ENCODE results near the gene TPM1.

TPM1 gene

DNA sequence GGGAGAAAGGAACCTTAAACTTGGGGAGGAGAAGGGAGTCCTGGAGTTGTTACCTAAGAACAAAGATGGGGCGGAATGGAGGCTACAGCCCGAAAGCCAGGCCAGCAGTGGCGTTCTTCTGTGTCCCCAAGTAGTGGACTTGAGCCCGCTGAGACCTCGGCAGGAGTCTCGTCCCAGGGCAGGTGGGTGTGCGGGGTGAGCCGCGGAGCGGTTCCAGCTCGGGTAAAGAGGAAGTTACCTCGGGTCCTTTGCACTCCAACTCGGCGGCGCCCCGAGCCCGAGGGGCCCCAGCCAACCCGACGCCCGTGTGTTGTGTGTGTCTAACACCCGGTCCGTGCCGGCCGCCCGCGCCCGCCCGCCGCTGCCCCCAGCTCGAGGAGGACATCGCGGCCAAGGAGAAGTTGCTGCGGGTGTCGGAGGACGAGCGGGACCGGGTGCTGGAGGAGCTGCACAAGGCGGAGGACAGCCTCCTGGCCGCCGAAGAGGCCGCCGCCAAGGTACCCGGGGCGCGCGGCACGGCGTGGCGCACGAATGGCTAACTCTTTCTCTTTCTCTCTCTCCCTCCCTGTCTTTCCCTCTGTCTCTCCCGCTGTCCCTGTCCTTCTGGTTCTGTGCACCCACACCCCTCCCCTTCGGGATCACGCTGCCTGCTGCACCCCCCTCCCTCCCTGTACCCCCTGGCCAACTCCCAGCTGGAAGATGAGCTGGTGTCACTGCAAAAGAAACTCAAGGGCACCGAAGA, 959 bp downstream of the TPM1 start:
- DNase-seq, result peak; percentile 70

DNA sequence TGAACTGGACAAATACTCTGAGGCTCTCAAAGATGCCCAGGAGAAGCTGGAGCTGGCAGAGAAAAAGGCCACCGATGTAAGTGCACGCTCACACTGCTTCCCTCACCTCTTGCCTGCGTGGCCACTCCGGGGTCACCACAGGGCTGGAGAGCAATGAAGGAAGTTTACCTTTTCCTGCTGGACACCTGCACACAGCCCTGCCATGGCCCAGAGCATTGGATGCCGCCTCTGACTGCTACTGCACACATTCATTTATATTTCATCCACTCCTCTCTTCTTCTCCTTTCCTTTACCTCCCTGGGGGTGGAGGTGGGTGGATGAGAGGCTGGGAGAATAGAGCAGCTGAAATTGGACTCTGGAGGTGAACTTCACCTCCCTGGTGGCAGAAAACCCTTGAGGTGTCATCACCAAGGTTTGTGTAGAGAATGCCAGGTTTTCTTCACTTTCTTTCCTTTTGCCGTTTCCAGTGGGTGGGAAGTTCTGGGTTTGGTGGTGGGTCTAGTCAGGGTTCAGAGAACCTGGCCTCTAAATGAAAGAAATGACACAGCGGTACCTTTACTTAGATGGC, 1.6 kb downstream of the TPM1 start:
- DNase-seq, result no peak

DNA sequence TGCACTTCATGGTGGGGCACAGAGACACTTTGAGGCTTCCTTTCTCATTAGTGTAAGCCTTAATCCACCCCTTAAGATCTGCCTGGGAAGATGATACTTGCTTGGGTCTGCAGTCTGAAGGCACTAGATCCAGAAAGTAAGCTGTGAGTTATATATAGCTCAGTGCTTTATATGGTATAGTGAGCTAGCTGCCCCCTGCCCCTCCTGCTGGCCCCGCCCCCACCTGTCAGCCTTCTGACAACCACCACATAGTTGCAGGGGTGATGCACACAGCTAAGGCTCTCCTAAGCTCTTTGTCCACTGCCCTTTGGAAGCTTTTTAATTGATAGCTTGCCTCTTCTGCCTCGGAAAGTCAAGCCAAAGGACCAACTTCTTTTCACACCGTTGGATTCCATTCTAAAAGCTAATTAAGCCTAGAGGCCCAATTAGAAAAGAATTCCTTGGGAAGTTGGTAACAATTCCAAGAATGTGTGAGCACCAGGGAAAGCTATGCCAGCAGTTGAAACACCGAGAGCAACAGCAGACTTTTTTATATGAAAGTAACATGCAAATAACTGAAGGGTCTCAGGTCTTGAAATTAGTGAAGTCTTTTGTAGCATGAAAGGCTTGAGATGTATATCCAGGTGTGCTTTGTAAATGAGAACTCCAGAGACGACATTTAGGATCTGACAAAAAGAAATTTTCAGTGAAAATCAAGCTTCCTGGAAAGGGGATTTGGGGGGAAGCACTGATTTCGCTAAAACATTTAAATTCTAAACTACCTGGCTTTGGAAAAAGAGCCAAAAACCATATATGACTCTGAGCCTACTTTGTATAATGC, 2.3 kb downstream of the TPM1 start:
- peak; percentile 61 for DNase-seq

DNA sequence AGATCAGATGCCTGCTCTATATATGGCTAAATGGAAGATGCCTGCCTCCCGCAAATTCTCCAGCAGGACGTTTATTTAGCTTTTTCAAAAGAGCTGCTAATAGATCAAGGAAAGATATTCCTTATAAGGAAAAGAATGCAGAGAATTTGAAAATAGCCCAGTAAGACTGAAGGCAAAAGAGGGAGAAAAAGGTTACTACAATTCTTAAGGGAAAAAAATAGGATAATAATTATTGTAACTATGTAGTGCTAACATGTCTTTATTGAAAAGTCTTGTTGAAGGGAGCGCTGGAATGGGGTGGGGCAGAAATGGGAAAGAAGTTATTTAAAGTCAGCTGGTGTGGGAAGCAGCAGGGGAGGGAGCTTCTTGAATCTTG, 2.9 kb downstream of the TPM1 start:
- no peak for DNase-seq

DNA sequence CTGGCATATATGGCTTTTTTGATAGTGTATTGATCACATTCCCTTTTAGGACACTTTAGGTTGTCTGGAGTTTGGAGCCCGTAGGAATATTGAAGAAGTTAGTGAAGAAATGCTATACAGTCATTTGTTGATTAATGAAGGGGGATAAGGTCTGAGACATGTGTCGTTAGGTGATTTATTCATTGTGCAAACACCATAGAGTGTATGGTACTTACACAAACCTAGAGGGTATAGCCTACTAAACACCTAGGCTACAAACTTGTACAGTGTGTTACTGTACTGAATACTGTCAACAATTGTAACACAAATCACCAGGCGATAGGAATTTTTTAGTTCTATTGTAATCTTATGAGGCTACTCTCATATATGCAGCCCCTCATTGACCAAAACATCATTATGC, 3.3 kb downstream of the TPM1 start:
- DNase-seq, result no peak

DNA sequence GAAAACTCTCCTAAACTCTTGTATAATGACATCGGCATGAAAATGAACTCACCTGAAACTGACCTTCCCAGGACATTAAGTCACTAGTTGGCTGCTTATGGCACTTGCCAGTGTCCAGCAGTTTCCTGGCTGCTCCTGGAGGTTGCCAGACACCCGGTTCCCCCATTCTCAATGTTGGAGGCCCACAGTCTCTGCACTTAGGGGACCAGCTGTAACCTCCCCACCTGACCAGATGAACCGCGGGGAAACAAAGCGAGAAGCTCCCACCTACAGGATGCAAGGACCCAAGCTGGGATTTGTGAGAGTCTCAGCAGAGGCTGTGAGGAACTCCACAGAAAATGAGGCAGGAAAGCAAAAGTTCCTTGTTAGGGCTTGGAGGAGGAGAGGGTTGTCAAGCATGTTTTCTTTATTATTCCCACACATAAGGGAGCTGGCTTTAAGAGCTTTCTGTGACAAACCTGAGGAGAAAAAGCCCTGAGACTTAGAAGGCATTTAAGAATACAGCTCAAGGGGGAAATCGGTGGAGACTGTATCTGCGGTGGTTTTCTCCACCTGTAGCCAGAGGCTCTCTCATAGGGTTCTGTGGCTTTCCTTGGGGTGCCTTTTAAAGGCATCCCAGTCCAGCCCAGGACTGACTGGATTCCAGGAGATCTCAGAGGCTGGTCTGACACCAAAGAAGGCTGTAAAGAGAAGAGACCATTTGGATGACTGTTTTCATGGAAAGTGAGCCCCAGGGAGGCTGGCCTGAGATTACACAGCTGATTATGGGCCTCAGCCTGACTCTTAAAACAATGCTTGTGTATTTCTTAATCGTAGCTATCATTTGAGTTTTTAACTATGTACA, 4.6 kb downstream of the TPM1 start:
- no peak for DNase-seq

DNA sequence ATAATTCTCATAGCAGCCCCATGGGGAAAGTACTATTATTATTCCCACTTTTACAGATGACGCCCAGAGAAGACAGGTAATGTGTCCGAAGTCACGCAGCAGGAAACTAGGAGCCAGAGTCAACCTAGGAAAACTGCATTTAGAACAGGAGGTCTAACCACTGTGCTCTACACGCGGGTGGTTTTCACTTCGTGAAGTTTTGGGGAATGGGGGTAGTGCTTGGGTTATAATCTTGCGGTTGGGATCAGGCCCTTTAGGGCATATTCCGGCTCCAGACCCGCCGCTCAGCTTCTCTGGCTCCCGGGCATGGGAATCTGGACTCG, 5.2 kb downstream of the TPM1 start:
- DNase-seq, result no peak

DNA sequence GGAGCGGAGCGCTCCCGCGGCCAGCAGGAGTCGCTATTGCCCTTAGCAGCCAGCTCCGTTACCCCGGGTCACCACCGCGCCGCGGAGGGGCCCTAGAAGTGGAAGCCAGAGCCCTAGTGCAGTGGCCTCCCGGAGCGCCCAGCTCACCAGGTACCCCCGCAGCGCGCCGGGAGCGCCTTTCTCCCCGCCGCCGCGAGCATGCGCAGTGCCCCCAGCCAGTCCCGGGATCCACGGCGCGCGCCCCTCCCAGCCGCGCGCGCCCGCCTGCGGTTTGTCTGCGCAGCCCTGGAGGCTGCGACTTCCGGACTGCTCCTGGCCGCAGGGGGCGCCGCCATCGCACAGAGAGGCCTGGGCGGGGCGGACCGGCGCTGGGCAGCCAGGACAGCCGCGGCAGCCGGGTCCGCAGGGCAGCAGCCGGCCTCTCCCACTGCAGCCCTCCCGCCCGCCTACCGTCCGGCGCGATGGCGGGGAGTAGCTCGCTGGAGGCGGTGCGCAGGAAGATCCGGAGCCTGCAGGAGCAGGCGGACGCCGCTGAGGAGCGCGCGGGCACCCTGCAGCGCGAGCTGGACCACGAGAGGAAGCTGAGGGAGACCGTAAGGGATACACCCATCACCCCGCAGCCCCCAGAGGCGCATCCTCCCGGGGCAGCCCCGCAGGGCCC, 5.7 kb downstream of the TPM1 start:
- peak; percentile 97 for DNase-seq

DNA sequence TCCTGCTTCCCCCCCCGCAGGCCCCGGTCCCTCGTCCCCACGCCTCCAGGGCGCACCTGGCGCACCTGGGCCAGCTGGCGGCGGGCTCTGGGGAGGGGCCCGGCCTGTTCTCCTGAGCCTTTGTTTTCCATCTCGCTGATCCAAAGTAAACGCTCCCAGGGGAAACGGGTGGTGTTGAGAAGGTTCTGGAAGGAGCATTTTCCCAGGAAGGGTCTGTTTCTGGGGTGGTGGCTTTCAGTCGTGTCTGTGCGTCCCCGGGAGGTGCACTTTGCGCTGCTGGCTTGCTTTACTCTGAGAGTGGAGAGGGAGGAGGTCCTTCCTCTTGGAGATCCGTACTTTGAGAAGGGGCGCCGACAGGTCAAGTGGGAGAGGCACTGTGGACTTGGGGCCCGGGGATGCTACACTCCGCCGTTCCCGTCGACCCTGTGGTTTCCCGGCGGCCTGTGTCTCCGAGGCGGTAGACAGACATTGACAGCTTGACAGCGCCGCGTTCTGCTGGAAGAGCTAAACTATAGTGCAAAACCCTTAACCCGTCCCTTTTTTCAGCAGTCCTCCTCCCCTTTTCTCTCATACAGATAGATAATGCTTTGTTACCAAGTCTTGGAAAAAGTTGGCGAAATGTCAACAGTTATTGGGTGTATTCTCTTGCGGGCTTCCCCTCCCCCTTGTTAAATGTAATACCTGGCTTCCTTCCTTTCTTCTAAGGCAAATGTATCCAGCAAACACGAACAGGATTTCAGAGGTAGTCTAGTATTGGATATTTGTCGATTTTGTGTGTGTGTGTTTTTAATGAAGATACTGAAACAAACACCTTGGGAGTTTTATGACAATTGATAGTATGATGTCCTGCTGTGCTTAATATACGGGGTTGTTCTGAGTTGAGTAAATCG, 6.5 kb downstream of the TPM1 start:
- peak; percentile 79 for DNase-seq

DNA sequence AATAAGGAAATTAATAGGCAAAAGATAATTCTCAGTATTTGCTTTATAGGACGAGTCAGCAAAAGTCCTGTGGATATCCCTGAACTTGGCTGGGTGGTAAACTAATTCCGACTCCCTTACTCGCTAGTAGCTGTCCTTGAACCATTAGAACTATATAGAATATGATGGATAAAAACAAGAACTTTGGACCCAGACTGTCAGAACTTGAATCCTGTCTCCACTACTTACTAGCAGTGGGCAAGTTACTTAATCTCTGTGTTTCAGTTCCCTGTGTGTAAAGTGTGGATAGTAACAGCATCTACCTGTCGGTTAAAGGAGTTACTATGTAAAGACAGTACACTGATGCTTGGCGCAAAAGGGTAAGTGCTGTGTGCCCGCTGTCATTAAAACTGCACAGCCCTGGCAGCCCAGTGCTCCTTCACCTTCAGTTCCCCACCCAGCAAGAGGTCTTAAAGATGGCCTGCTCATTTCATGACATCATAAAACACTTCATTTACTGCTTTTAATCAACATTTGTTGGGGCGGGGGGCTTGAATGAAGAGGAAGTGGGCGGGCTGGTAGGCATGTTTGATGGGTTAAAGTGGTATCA, 7.3 kb downstream of the TPM1 start:
- DNase-seq, result no peak

DNA sequence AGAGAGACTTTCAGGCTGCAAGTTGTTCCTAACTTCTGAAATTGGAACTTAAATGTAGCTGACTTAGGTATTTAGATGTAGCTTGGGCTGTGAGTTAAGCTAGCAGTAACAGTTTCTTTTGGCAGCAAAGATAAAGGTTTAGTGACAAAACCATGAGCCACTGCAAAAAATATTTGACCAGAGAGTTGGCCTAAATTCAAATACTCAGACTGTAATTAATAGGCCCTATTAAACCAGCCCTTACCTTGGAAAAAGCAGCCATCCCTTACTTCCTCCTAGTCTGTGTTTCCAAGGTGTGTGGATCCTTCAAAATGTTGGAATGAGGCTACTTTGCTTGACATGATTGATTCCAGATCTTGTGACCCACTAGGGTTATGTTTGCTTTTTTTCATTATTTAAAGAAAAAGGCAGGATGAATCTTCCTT, 8.2 kb downstream of the TPM1 start:
- no peak for DNase-seq

DNA sequence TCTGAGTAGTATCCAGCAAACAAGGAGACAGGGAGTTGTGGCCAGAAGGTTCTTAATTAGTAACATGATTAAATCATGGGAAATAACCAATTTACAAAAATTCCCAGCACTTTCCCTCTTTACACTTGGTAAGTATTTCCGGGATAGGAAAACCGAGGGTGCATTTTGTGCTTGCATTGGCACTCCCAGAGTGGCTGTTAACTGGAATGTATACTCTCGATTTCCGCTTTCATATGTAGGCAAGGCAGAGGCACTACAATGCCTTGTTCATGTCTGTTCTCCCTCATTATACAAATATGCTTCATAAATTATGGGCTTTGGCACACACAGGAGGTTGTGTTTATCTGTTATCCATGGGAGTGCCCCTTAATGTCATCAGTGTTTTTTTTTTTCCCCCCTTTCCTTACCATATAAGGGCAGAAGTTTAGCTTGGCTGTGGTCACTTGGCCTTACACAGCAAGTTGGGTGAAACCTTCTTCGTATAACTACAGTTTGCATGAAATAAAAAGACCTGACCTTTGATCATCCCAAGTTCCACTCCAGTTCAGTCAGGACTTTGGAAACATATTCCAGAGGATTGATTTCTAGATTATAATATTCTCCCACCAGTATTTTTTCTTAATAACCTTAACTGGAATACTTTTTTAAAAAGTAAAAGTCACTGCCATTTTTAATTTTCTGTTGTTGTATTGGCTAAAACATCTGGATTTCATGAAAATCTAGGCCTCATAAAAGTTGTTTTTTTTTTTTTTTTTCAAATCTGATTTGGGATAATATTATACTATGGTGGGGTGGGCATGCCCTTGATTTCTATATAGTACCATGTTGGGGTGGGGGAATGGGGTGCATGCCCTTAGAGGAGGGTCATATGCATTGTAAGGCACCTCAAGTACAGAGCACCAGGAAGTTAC, 8.9 kb downstream of the TPM1 start:
- DNase-seq, result no peak

DNA sequence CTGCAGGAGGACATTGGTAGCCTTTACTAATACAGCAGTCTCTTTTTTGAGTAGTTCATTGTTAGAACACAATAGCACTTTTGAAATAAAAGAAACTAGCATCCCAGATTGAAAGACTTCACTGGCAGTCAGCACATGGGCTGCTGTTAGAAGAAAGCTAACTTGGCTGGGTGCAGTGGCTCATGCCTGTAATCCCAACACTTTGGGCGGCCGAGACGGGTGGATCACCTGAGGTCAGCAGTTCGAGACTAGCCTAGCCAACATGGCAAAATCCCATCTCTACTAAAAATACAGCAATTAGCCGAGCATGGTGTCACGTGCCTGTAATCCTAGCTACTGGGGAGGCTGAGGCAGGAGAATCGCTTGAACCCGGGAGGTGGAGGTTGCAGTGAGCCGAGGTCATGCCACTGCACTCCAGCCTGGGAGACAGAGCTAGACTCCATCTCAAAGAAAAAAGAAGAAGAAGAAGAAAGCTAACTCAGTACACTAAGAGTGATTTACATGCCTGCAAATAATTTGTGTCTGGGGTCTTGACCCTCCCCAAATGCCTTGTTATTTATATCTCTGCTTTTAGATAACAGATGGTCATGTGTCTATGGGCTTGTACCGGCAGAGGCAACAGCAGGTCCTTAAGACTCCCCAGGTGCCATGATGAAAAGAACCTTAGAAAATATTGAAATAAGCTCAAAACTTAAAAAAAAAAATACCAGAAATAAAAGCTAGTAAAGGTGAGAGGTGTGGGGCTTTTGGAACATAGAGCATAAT, 9.7 kb downstream of the TPM1 start:
- no peak for DNase-seq

DNA sequence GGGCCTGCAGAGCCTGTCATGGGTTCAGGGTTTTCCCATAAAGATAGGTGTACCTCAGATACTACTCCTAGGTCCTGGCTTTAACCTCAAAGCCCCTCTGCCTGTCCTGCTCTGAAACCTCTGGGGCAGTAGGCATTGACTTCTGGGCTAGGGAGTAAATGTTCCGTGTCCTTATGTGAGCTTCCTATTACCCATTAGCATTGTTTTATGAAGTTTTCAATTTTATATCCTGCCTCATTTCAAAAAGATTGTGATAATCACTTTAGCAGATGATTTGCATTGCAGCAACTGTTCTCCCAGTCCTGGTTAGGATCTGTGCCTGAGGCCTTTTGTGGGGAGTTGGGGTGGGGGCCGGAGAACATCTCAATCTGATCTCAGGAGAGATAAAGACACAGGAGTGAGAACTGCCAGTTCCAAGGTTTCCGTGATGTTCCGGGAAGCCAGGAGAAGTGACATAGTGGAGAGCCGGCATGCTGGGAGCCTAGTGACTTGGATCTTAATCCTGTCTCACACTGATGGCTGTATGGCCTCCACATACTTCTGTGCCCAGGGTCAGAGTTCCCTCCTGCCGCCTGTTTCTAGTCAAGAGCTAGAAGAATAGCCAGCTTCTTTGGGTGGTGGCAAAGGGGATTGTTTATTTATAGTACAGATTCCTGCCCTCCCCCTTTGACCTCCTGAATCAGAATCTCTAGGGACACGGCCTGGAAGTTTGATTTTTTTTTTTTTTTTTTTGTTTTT, 10.6 kb downstream of the TPM1 start:
- no peak for DNase-seq

DNA sequence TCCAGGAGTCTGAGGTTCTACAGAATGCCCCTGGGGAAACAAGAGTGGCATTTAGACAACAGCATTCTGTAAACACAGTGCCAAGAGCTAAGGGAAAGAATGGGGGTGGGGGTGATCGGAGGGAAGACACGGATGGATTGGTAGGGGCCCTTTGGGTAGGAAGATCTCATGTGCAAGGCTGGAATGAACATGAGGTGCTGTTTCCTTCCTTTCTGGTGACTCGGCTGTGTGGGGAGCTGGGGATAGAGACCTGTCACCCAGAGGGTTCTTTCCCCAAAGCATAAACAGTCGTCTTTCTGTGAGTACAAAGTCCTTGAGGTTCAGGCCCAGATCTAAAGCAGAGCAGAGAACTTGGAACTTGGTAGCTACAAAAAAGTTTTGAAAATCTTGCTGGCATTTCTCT, 11.7 kb downstream of the TPM1 start:
- no peak for DNase-seq

DNA sequence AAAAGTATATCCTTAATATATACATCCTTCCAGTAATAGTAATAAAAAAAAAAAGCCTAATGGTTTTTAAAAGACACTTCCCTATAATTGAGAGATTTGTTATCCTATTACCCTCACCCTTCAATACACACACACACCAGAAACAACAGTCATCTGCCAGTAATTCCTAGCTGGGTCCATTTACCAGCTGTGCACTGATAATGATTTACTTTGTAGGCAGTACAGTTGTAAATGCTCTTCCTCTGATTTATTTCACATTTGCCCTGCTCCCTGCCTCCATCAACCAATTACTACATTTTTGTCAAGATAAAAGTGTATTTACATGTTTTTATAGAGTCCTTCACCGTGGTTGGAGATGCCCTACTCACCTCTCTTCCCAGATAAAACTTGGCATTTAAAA, 12.4 kb downstream of the TPM1 start:
- no peak for DNase-seq

DNA sequence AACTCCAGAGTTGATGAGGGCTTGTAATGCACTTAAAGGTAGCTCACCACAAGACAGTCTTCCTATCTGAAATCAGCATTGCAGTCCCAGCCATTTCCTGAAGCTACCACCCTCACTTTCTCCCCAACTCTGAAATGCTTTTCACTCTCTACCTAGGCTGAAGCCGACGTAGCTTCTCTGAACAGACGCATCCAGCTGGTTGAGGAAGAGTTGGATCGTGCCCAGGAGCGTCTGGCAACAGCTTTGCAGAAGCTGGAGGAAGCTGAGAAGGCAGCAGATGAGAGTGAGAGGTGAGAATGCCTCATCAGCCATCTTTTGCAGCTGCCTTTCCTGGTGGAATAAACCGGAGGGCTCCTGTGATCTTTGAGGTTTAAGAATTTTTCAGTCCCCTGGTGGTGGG, 14.3 kb downstream of the TPM1 start:
- DNase-seq, result no peak

DNA sequence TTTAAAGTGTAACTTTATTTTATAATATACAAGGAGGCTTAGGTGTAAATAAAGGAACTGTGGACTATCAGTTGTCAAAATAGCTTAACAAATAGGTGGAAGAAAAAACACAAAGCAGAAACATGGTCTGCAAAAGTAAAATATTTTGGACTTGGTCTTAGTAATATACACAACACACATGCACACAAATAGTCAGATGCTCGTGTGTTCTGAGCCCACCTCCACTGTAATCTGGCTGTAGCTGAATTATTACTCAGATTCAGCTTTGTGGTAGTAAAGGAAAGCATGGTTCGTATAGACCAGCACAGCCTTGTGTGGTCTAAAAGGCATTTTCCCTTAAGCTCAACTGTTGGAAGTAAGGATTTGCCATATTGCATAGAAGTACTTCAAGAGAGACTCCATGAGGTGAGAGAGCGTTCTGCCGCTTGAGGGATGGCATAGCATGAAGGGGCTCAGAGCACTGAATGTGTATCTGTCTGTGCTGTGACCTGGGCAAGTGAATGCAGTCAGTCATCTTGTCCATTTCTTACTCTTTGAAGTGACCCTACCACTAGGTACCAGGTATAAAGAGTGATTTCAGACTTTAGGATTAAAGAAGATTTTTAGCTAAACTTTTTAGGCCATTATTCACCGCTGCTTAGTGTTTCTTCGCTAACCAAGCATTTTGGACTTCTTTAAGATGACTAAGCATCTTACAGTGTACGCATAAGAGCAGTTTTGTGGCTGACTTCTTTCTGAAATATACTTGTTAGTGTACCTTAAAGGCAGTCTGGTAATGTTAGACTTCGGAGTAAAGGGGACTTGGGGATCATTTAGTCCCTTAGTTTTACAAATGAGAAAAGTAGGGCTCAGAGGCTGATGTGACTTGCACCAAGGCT, 15.2 kb downstream of the TPM1 start:
- DNase-seq, result no peak

All from eye (tissue), 1 donor.